Activated CD8-positive, alpha-beta memory T cell treated with anti-CD3 and anti-CD28 coated beads, Interleukin-2, amount 50 U/mL, for 24 hours (primary cell): ENCODE results near the gene ABCF2.

Experiments
- DNase-seq: peaks from one replicate; pipeline ENCODE4 v3.0.0-alpha.2; 2020; ENCODE audit errors: extremely low read depth

The ABCF2 gene

DNA sequence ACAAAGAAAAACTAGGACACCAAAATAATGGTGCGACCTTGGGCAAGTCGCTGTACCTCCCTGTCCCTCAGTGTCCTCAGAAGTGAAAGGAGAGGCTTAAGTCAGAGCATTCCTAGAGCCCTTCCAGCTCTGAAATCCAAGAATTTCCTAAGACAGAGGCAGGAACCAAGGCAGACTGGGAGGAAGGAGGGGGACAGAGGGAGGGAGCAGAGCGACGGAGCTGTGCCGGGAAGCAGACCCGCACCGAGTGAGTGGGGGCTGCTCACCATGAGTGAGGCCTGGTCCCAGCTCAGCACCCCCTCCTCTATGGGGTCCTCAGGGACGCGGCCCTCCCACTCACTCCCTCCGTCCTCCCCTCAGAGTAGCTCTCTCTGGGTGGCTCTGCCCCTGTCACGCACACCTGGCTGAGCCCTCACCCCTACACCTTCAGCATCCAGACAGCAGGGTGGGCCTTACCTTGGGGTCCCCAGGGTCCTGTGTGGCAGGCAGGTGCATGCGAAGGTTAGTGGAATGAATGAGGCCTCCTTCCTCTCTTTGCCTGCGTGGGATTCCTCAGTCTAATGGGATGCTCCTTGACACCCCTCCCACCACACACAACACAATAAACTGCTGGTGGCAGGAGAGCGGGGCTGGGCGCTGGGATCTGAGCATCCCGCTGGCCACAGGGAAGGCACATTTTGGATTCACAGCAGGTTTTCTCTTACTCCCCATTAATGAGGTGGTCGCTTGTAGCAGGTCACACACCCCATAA is 26.1 kb upstream of the ABCF2 start:
- no peak for DNase-seq

DNA sequence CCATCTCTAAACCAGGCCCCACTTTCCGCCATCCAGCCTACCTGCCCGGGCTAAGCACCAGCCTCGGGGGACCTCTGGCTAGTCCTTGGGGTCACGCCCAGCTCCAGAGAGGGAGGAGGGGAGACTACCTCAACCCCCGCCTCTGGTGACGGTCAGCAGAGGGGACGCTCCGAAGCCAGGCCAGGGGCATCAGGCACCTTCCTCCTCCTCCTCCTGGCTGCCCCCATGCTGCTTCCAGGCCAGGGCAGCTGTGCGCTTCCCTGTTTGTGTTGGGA is 25.5 kb upstream of the ABCF2 start:
- no peak for DNase-seq

GRCh38 chr7:151251689-151252560 is 24.9 kb upstream of the ABCF2 start:
- DNase-seq: no peak

DNA sequence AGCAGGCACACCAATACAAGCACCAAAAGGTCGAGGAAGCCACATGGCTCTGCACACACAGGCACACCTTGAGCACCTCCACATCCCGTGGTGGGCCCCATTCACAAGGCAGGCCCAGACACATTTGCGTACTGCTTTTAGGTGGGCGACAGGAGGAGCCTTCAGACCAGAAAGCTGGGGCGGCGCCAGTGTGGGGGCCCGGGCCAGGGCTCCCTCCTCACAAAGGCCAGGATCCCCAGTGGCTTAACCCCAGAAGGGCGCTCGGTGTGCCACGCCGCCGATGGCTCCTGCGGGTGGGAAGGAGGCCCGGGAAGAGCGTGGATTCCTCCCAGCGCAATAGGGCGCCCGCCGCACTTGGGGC is 24.3 kb upstream of the ABCF2 start:
- no peak for DNase-seq

- DNase-seq: no peak
Measured at GRCh38 chr7:151250181-151251132, 23.5 kb upstream of the ABCF2 start.

GRCh38 chr7:151249732-151250072 is 22.7 kb upstream of the ABCF2 start:
- no peak for DNase-seq

DNA sequence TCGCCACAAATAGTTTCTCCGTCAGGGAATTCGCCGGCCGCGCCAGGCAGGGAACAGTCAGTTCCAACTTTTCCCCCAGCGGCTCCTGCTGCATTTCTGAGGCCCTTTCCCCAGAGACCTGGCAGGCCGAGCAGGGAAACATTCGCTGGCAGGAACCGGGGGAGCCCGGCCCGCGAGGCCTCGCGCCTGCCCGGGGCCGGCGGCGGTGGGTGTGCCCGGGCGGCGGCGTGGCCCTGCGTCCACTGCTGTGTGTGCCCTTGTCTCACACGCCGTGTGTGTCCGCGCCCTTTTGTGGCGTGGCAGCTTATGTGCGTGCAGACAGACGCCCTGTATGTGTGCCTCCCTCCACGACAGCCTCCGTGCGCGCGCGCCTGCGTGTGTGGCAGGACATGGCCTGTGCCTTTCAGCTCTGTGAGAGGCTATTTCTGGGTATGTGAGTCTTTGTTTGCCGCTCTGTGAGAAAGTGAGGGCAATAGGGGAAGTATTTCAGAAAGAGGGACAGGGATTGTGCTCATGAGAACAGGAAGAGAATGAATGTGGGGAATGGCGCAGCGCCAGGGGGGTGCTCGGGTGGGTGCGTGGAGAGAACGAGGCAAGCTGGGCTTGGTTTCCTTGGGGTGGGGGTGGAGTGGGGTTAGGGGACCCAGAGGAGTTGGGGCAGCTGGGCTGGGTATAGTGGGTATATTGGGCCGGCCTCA is 22.2 kb upstream of the ABCF2 start:
- DNase-seq: no peak

DNA sequence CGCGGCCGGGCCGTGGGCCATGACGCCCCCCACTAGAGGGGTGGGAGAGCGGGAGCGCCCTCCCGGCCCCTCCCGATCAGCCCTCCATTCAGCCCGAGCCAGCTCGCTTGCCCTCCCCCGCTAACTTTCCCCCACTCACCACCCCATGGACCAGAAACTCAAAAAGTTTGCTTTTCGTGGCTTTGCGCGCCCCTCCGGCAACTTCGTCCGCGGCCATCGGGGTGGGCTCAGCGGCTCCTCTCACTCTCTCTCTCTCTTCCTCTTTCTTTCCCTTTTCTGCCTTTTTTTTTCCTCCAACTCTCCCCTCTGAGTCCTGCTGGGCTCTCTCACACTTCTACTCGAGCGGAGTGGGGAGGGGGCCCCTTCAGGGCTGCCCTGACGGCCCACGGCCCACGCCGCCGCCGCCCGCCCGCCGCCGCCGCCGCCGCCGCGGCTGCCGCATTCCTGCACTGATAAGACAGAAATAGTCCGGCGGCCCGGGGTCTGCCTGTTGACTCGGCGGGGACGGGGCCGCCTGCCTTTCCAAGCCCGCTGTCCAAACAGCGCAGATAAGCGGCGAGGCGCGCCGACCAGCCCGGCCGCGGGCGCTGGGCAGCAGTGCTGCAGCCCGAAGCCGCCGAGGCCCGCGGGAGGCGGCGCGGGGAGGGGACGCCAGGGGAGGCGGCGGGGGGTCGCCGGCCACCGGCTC is 21.5 kb upstream of the ABCF2 start, which contains the start of gene SMARCD3:
SMARCD3 (minus strand) TSS at position 349 of the 688 bp plus-strand sequence; CDS start at position 217, 132 bp downstream.
- no peak for DNase-seq

DNA sequence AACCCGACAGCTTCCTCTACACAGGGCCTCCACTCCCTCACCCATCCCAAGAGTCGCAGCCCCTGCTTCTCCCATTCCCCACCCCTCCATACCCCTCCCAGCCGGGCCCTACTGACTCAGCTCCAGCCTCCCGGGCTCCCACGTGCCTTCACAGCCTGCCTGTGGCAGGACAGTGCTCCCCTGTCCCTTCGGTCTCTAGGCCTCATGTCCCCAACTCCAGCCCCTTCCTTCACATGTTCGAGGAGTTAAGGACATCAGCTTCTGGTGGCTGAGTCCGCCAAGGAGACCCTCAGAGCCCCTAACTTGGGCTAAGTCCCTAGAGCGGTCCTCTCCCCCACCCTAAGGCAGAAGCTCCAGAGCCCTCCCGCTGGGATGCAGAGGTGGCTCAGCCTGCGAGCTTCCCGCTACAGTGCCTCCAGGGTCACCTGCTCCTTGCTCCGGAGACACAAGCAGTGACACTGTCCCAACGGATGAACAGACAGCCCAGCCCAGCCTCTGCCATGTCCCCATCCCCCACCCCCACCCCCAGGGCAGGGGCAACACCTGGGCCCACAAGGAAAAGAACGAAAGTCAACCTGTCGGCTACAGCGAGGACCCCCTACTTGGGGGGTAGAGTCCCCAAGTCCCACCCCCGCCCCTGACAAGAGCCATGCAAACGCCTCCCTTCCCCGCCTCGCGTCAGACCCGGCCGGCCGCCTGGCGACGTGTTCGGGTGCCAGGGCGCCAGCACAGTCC is 20.8 kb upstream of the ABCF2 start:
- no peak for DNase-seq

GRCh38 chr7:151246851-151247580 is 20.0 kb upstream of the ABCF2 start:
- DNase-seq: no peak

DNA sequence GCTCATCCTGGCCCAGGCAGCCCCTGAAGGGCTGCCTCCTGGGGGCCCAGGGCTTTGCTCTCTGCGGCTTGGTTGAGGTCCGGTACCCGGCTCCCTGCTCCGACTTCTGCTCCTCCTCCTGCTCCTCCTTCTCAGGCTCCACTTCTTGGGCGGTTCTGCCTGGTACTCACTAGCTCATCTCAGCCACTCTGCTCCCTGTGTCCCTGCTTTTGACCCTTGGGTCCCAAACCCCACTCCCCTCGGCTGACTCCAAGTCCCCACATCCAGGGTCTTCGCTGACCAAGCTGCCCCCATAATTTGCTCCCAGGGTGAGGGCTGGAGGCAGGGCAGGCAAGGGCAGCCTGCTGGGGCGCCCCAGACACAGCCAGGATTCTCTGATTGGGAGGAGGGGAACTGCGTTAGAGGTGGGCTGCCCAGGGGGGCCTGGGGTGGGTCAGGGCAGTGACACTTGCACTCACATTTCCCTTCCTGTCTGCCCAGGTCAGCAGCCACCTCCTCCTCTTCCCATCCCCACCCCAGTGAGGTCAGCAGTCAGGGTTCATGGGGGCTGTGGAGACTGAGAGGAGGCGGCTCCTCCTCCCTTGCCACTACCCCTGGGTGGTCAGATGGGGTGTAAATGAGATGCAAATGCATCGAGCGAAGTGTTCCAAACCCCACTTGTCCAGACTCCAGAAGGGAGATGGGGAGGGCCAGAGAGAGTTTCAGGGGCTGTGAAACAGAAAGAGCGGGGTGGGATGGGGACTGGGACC is 19.3 kb upstream of the ABCF2 start:
- DNase-seq: no peak

DNA sequence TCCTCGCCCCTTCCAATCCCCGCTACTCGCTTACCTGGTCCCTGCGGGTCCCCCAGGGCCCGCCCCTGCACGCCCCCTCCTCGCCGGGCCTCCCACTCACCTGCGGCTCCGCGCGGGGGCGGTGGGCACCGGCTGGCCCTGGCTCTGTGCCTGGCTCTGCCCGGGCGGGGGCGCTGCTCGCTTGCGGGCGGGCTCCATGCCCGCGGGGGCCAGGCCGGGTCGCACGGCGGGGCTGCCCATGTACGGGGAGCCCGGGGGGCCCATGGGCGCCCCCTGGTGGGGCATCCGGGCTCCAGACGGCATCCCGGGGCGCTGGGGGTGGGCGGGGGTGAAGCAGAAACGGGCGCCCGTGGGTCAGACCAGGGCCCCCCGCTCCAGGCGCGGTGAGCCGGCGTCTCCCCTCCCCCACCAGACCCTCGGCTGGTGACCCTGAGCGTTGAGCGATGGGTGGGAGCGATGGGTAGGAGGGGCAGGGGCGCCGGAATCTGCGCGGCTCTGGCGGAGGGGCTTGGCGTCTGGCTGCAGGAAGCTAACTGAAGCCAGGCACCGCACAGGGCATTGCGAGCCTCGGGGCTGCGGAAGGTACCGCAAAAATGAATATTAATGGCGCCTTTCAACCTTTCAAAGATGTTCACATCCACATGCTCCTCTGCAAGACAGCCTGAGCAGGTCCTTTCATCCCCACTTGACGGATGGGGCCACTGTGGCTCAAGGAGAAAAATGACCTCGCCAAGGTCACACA is 18.5 kb upstream of the ABCF2 start:
- DNase-seq: no peak

DNA sequence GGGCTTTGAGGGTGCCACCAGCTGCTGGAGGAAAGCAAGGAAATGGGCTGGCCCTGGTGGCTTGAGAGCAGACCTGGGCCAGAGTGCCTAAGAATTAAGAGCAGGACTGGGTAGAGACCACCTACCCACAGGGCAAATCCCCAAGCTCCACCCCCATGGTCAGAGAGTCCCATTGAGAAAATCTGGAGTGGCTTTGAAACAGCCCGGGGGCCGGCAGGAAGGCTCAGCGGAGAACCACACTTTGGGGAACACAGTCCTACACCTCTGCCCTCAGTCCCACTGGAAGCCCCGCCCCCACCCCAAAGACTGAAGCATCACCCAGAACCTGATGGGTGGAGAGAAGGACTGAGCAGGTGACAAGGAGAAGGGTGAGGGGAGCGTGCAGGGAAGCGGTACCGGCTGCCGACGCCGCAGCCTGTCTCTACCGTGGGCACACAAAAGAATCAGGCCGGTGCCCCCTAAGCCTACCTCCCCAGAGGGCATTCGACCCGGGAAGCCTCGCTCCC is 17.9 kb upstream of the ABCF2 start:
- DNase-seq: no peak

- no peak for DNase-seq
Measured at GRCh38 chr7:151244196-151244840, 17.3 kb upstream of the ABCF2 start.

- DNase-seq: no peak
Measured at GRCh38 chr7:151243408-151244195, 16.6 kb upstream of the ABCF2 start.

DNA sequence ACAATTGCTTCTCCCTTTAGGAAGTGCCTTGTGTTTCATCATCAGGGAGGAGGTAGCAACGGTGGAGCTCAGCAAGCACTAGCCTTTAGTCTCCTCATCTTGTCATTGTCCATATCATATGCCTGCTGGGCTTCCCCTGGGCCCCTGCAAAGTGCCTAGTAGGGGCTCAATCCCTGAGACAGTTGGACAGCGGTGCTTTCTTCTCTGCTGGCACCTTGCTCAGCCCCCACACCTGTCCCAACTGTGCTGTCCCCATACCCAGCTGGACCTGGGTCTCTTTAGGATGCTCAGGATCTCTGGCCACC is 16.0 kb upstream of the ABCF2 start:
- DNase-seq: no peak
